ENCODE measurements around the gene S1PR4.

The S1PR4 gene
- total RNA-seq = 96.8 reads per million, percentile 82 among the genes with 10 or more reads in this experiment

- peak; percentile 57 for DNase-seq
These were observed at the start of gene S1PR4 for GRCh38 chr19:3178377-3178972. Gene S1PR4, plus strand, starts transcription at chr19:3178769. Its CDS starts 24 bp downstream, at chr19:3178793.

- DNase-seq = no peak
These were observed 49.5 kb upstream of the S1PR4 start for GRCh38 chr19:3129112-3129511.

GRCh38 chr19:3131168-3131567, 47.4 kb upstream of the S1PR4 start:
- no peak for DNase-seq

GRCh38 chr19:3132971-3133792, 45.4 kb upstream of the S1PR4 start:
- peak; percentile 73 for DNase-seq

GRCh38 chr19:3133793-3134116, 44.8 kb upstream of the S1PR4 start:
- no peak for DNase-seq

- DNase-seq = peak; percentile 23
These were observed 42.4 kb upstream of the S1PR4 start, which contains the start of gene GNA15 for GRCh38 chr19:3135961-3136683. Gene GNA15, plus strand, starts transcription at chr19:3136033. Its CDS starts 418 bp downstream, at chr19:3136451.

- DNase-seq = no peak
These were observed 41.9 kb upstream of the S1PR4 start for GRCh38 chr19:3136684-3137055.

- no peak for DNase-seq
These were observed 41.5 kb upstream of the S1PR4 start for GRCh38 chr19:3137119-3137518.

GRCh38 chr19:3138268-3138667, 40.3 kb upstream of the S1PR4 start:
- no peak for DNase-seq

- no peak for DNase-seq
These were observed 37.9 kb upstream of the S1PR4 start for GRCh38 chr19:3140667-3141038.

- no peak for DNase-seq
These were observed 36.3 kb upstream of the S1PR4 start for GRCh38 chr19:3142292-3142670.

GRCh38 chr19:3142781-3143337, 35.7 kb upstream of the S1PR4 start:
- no peak for DNase-seq

GRCh38 chr19:3145909-3146676, 32.5 kb upstream of the S1PR4 start:
- DNase-seq = no peak

- peak; percentile 62 for DNase-seq
These were observed 31.9 kb upstream of the S1PR4 start for GRCh38 chr19:3146677-3147100.

- no peak for DNase-seq
These were observed 30.1 kb upstream of the S1PR4 start for GRCh38 chr19:3148503-3148902.

GRCh38 chr19:3149089-3149488, 29.5 kb upstream of the S1PR4 start:
- DNase-seq = no peak

- no peak for DNase-seq
These were observed 28.8 kb upstream of the S1PR4 start for GRCh38 chr19:3149526-3150505.

- DNase-seq = no peak
These were observed 27.7 kb upstream of the S1PR4 start for GRCh38 chr19:3150739-3151329.

- no peak for DNase-seq
These were observed 26.8 kb upstream of the S1PR4 start for GRCh38 chr19:3151563-3152418.

GRCh38 chr19:3152419-3152780, 26.2 kb upstream of the S1PR4 start:
- DNase-seq = no peak
